ENCODE data around the gene MRPS21. TPM values are rescaled to one million over a fixed set of nuclear protein-coding genes. Genes with fewer than 3 reads are reported as not detected.

MRPS21 gene
- total and polyA plus RNA-seq, 9 of the 15 experiments (the other 6 are each of a cell fraction or from before 2014, with no cell fraction given) = 119 to 407 (median 149) TPM

GRCh38 chr1:150268705-150269403, 24.8 kb upstream of the MRPS21 start, which contains the start of gene APH1A (continued):
- TF ChIP-seq, protein P1, sequence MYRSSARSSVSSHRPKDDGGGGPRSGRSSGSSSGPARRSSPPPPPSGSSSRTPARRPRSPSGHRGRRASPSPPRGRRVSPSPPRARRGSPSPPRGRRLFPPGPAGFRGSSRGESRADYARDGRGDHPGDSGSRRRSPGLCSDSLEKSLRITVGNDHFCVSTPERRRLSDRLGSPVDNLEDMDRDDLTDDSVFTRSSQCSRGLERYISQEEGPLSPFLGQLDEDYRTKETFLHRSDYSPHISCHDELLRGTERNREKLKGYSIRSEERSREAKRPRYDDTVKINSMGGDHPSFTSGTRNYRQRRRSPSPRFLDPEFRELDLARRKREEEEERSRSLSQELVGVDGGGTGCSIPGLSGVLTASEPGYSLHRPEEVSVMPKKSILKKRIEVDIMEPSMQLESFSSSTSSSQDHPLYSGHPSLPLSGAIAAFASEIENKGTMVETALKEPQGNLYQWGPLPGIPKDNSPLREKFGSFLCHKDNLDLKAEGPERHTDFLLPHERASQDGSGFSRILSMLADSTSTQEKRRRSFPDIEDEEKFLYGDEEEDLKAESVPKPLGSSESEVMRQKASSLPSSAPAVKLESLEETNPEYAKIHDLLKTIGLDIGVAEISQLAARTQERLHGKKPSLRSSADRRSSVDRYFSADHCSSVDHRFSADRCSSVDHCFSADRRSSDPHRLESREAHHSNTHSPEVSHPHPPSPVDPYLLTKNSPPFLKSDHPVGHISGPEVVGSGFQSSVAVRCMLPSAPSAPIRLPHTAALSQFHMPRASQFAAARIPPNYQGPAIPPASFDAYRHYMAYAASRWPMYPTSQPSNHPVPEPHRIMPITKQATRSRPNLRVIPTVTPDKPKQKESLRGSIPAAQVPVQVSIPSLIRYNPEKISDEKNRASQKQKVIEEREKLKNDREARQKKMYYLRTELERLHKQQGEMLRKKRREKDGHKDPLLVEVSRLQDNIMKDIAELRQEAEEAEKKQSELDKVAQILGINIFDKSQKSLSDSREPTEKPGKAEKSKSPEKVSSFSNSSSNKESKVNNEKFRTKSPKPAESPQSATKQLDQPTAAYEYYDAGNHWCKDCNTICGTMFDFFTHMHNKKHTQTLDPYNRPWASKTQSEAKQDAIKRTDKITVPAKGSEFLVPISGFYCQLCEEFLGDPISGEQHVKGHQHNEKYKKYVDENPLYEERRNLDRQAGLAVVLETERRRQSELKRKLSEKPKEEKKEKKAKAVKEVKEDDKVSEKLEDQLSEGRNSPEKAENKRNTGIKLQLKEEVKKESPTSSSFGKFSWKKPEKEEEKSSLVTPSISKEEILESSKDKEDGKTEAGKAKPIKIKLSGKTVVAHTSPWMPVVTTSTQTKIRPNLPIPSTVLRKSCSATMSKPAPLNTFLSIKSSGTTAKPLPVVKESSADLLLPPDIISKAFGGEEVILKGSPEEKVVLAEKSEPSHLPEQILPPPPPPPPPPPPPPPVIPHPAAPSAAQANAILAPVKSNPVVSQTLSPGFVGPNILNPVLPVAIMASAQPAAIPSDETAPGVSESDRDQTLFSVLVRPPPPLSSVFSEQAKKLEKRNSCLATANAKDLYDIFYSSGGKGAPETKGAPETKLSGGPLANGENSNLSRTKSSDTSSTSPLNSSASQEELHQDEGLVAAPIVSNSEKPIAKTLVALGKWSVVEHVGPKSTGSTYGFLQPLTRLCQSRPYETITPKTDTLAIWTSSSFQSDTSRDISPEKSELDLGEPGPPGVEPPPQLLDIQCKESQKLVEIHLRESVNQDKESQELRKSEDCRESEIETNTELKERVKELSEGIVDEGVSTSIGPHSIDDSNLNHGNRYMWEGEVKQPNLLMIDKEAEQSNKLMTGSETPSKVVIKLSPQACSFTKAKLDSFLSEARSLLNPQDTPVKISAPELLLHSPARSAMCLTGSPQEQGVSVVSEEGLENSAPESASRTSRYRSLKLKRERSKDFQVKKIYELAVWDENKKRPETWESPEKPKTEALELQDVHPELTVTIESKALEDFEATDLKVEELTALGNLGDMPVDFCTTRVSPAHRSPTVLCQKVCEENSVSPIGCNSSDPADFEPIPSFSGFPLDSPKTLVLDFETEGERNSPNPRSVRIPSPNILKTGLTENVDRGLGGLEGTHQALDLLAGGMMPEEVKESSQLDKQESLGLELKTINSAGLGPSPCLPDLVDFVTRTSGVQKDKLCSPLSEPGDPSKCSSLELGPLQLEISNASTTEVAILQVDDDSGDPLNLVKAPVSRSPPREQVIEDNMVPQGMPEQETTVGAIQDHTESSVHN (IDR thresholded peaks at IDR 0.05; ENCODE audit: borderline replicate concordance in 1 of 2, low read depth in 1 of 2) = 0 out of 4 replicates have a peak, but pooled peaks of 1 of the 2 experiments have one; percentile 29
- TF ChIP-seq BDP1 (IDR thresholded peaks at IDR 0.05; ENCODE audit: insufficient read depth, insufficient read length) = no peak
- TF ChIP-seq, protein P2, sequence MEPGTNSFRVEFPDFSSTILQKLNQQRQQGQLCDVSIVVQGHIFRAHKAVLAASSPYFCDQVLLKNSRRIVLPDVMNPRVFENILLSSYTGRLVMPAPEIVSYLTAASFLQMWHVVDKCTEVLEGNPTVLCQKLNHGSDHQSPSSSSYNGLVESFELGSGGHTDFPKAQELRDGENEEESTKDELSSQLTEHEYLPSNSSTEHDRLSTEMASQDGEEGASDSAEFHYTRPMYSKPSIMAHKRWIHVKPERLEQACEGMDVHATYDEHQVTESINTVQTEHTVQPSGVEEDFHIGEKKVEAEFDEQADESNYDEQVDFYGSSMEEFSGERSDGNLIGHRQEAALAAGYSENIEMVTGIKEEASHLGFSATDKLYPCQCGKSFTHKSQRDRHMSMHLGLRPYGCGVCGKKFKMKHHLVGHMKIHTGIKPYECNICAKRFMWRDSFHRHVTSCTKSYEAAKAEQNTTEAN (CRISPR knock-in tag; IDR thresholded peaks at IDR 0.05) = no peak
- TF ChIP-seq SIX5 (IDR thresholded peaks at IDR 0.05; ENCODE audit: borderline replicate concordance in 1 of 2, insufficient read depth in 1 of 2, low read depth in 1 of 2, low read length in 2 of 2) = peak; percentile 73; a peak in 3 of 4 replicates
- TF ChIP-seq, protein P3, sequence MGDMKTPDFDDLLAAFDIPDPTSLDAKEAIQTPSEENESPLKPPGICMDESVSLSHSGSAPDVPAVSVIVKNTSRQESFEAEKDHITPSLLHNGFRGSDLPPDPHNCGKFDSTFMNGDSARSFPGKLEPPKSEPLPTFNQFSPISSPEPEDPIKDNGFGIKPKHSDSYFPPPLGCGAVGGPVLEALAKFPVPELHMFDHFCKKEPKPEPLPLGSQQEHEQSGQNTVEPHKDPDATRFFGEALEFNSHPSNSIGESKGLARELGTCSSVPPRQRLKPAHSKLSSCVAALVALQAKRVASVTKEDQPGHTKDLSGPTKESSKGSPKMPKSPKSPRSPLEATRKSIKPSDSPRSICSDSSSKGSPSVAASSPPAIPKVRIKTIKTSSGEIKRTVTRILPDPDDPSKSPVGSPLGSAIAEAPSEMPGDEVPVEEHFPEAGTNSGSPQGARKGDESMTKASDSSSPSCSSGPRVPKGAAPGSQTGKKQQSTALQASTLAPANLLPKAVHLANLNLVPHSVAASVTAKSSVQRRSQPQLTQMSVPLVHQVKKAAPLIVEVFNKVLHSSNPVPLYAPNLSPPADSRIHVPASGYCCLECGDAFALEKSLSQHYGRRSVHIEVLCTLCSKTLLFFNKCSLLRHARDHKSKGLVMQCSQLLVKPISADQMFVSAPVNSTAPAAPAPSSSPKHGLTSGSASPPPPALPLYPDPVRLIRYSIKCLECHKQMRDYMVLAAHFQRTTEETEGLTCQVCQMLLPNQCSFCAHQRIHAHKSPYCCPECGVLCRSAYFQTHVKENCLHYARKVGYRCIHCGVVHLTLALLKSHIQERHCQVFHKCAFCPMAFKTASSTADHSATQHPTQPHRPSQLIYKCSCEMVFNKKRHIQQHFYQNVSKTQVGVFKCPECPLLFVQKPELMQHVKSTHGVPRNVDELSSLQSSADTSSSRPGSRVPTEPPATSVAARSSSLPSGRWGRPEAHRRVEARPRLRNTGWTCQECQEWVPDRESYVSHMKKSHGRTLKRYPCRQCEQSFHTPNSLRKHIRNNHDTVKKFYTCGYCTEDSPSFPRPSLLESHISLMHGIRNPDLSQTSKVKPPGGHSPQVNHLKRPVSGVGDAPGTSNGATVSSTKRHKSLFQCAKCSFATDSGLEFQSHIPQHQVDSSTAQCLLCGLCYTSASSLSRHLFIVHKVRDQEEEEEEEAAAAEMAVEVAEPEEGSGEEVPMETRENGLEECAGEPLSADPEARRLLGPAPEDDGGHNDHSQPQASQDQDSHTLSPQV (IDR thresholded peaks at IDR 0.05) = no peak
- TF ChIP-seq BHLHE40 (IDR thresholded peaks at IDR 0.05; ENCODE audit: low read length) = no peak
- TF ChIP-seq, protein P4, sequence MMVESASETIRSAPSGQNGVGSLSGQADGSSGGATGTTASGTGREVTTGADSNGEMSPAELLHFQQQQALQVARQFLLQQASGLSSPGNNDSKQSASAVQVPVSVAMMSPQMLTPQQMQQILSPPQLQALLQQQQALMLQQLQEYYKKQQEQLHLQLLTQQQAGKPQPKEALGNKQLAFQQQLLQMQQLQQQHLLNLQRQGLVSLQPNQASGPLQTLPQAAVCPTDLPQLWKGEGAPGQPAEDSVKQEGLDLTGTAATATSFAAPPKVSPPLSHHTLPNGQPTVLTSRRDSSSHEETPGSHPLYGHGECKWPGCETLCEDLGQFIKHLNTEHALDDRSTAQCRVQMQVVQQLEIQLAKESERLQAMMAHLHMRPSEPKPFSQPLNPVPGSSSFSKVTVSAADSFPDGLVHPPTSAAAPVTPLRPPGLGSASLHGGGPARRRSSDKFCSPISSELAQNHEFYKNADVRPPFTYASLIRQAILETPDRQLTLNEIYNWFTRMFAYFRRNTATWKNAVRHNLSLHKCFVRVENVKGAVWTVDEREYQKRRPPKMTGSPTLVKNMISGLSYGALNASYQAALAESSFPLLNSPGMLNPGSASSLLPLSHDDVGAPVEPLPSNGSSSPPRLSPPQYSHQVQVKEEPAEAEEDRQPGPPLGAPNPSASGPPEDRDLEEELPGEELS (CRISPR knock-in tag; IDR thresholded peaks at IDR 0.05; ENCODE audit: borderline replicate concordance) = no peak
- TF ChIP-seq NR2C2 (CRISPR knock-in tag; IDR thresholded peaks at IDR 0.05) = no peak
- TF ChIP-seq NR2C2 (tag; IDR thresholded peaks at IDR 0.05) = peak; percentile 85
- peak; percentile 57; the same call in 1 of the 2 replicates for TF ChIP-seq NFRKB (IDR thresholded peaks at IDR 0.05; ENCODE audit: low read depth)

All from K562 (cell line).